AG04449 (cell line): ENCODE results near the gene STARD3NL.

Experiments
- CTCF ChIA-PET: fragments of 350-600 bp; formaldehyde crosslinking; extraction: SDS; loops from one replicate; lab custom pipeline; 2021; ENCODE audit warnings: antibody characterized with exemption; lab: Yijun Ruan, JAX
- POLR2A ChIA-PET: fragments of 400-600, 350-600 bp; formaldehyde crosslinking; extraction: SDS; loops from one replicate; lab custom pipeline; 2020; ENCODE audit warnings: antibody characterized with exemption, inconsistent platforms; lab: Yijun Ruan, JAX
- DNase-seq: peaks from one replicate; pipeline ENCODE4 v3.0.0-alpha.2; 2010; ENCODE audit warnings: low read depth, low spot score
- H3K4me3 ChIP-seq: 2 replicates; pipeline ENCODE4 v1.5.1; 2011; ENCODE audit warnings: low read depth, mild to moderate bottlenecking, control low read depth, low read length
- TF ChIP-seq, protein P1 (sequence below): IDR thresholded peaks from one replicate; pipeline ENCODE4 v1.5.1; 2011; ENCODE audit warnings: mild to moderate bottlenecking, moderate library complexity, low read length, control low read depth, inconsistent platforms; ENCODE audit not compliant: insufficient read depth; ENCODE audit errors: missing control alignments

Gene STARD3NL

GRCh38 chr7:38142736-38143135 is 35.3 kb upstream of the STARD3NL start:
- POLR2A ChIA-PET: no interaction called here
- H3K4me3 ChIP-seq: no peak overlapping the region
- TF ChIP-seq, protein P1, sequence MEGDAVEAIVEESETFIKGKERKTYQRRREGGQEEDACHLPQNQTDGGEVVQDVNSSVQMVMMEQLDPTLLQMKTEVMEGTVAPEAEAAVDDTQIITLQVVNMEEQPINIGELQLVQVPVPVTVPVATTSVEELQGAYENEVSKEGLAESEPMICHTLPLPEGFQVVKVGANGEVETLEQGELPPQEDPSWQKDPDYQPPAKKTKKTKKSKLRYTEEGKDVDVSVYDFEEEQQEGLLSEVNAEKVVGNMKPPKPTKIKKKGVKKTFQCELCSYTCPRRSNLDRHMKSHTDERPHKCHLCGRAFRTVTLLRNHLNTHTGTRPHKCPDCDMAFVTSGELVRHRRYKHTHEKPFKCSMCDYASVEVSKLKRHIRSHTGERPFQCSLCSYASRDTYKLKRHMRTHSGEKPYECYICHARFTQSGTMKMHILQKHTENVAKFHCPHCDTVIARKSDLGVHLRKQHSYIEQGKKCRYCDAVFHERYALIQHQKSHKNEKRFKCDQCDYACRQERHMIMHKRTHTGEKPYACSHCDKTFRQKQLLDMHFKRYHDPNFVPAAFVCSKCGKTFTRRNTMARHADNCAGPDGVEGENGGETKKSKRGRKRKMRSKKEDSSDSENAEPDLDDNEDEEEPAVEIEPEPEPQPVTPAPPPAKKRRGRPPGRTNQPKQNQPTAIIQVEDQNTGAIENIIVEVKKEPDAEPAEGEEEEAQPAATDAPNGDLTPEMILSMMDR: no peak
- no peak for DNase-seq
- CTCF ChIA-PET: interaction anchor here (2.0 kb wide), 1 partner anchor 79 kb away, joined by 6 read pairs; no protein-coding TSS in a partner anchor

- H3K4me3 ChIP-seq: no peak overlapping the region
- CTCF ChIA-PET: interaction anchor here (0.6 to 1.6 kb wide), 2 partner anchors 39 to 42 kb away, joined by 3 to 7 read pairs; no protein-coding TSS in a partner anchor
- POLR2A ChIA-PET: no interaction called here
- no peak for DNase-seq
- TF ChIP-seq, protein P1: no peak
Measured at GRCh38 chr7:38147005-38147404, 31.0 kb upstream of the STARD3NL start.

GRCh38 chr7:38151556-38151955 is 26.5 kb upstream of the STARD3NL start:
- ChIA-PET CTCF (no interaction called here), POLR2A (no interaction called here)
- TF ChIP-seq, protein P1: no peak

GRCh38 chr7:38153515-38153914 is 24.5 kb upstream of the STARD3NL start:
- no peak overlapping the region for H3K4me3 ChIP-seq
- DNase-seq: no peak
- TF ChIP-seq, protein P1: no peak
- POLR2A ChIA-PET: no interaction called here
- CTCF ChIA-PET: no interaction called here

More at GRCh38 chr7:38151556-38151955, 26.5 kb upstream of the STARD3NL start:
- no peak for DNase-seq
- H3K4me3 ChIP-seq: no peak overlapping the region

- no peak for DNase-seq
- ChIA-PET POLR2A (no interaction called here), CTCF (no interaction called here)
- TF ChIP-seq, protein P1: no peak
- no peak overlapping the region for H3K4me3 ChIP-seq
Measured at GRCh38 chr7:38154278-38154677, 23.8 kb upstream of the STARD3NL start.

DNA sequence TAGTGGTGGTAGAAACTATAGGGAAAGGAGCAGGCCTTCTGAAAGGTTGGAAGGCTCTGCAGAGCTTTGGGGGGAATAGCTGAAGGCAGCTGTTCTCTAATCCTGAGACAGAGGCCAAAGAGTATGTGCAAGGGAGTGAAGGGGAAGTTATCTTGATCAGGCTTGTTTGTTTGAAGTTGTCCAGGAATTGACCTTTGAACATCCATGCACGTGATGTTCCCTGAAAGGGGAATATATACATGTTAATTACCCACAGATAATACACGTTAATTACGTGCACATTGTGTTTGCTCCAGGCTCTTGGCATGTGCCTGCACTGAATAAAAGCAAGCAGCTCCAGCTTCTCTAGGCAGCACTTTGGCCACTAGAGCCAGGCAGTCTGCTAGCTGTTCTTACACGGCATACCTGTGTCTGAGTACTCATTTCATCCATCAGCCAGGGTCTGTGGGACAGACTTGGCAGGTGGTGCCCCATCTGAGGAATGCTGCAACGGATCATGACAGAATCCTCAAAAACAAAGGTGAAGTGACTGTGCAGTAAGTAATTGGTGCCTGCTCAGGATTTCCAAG is 18.0 kb upstream of the STARD3NL start:
- TF ChIP-seq, protein P1: no peak
- H3K4me3 ChIP-seq: no peak overlapping the region
- no peak for DNase-seq
- ChIA-PET POLR2A (no interaction called here), CTCF (no interaction called here)
